SK-N-SH treated with all-trans-retinoic acid at 6 μM for 48 hours (cell line): Measurements from ENCODE around the gene GDI2.

ENCODE experiments used
- ARNTL ChIP-seq: fragments of 450-650 bp; formaldehyde crosslinking; IDR thresholded peaks from 2 replicates; pipeline ENCODE4 v1.5.0; 2020; ENCODE audit warnings: low read depth, mild to moderate bottlenecking, moderate library complexity, borderline replicate concordance
- ISL1 ChIP-seq: fragments of 250-450 bp; sonication (Bioruptor Pico); IDR thresholded peaks from 2 replicates; pipeline ENCODE4 v2.1.2; 2022; ENCODE audit warnings: mild to moderate bottlenecking, moderate library complexity
- ZNF70 ChIP-seq: fragments of 450-650 bp; formaldehyde crosslinking; IDR thresholded peaks from 2 replicates; pipeline ENCODE4 v1.5.0; 2020; ENCODE audit warnings: mild to moderate bottlenecking, moderate library complexity
- ZNF8 ChIP-seq: fragments of 450-650 bp; formaldehyde crosslinking; IDR thresholded peaks from 2 replicates; pipeline ENCODE4 v1.5.0; 2020; ENCODE audit warnings: mild to moderate bottlenecking, moderate library complexity
- TF ChIP-seq, protein P1 (sequence below): fragments of 250-450 bp; sonication (Bioruptor Pico); IDR thresholded peaks from 2 replicates; pipeline ENCODE4 v1.5.1; 2020; ENCODE audit warnings: low read depth, mild to moderate bottlenecking, moderate library complexity
- TF ChIP-seq, protein P2 (sequence below): fragments of 250-450 bp; sonication (Bioruptor Pico); IDR thresholded peaks from 2 replicates; pipeline ENCODE4 v1.8.0; 2020; ENCODE audit warnings: mild to moderate bottlenecking, moderate library complexity, borderline replicate concordance

DNA sequence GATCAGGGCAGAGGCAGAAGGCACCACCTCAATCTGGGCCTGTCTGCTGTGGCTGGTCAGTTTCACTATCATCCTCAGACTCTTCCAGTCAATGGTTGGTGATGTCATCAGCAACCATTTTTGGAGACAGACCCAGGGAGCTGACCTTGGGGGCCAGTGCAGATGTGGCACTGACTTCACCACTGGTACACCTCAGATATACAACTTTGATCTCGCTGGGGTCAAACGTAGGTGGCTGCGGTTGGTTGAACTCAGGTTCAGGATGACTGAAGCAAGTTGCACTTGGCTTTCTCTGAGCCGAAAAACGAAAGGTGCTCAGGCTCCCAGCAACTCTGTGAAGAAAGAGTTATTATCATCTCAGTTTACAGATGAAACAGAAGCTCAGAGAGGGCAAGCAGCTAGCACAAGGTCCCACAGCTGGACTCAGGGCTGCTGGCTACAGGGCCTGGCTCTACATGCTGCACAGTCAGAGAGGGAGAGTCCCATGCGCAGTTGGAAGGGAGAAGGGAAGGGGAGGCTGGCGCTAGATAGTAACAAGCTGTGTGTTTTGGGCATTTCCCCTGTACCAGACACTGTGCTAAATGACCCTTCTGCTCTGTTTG is 49.2 kb upstream of the GDI2 start:
- TF ChIP-seq ARNTL (CRISPR knock-in tag) (no peak), ISL1 (CRISPR knock-in tag) (no peak), ZNF8 (CRISPR knock-in tag) (no peak), ZNF70 (CRISPR knock-in tag) (no peak)
- TF ChIP-seq, protein P1, sequence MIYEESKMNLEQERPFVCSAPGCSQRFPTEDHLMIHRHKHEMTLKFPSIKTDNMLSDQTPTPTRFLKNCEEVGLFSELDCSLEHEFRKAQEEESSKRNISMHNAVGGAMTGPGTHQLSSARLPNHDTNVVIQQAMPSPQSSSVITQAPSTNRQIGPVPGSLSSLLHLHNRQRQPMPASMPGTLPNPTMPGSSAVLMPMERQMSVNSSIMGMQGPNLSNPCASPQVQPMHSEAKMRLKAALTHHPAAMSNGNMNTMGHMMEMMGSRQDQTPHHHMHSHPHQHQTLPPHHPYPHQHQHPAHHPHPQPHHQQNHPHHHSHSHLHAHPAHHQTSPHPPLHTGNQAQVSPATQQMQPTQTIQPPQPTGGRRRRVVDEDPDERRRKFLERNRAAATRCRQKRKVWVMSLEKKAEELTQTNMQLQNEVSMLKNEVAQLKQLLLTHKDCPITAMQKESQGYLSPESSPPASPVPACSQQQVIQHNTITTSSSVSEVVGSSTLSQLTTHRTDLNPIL = no peak
- TF ChIP-seq, protein P2, sequence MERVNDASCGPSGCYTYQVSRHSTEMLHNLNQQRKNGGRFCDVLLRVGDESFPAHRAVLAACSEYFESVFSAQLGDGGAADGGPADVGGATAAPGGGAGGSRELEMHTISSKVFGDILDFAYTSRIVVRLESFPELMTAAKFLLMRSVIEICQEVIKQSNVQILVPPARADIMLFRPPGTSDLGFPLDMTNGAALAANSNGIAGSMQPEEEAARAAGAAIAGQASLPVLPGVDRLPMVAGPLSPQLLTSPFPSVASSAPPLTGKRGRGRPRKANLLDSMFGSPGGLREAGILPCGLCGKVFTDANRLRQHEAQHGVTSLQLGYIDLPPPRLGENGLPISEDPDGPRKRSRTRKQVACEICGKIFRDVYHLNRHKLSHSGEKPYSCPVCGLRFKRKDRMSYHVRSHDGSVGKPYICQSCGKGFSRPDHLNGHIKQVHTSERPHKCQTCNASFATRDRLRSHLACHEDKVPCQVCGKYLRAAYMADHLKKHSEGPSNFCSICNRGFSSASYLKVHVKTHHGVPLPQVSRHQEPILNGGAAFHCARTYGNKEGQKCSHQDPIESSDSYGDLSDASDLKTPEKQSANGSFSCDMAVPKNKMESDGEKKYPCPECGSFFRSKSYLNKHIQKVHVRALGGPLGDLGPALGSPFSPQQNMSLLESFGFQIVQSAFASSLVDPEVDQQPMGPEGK (CRISPR knock-in tag) = no peak
